NCI-H82 treated with DMSO at 0.1 percent for 48 hours (cell line): ENCODE results near the gene FAM156B.
A peak's percentile ranks its signal among the peaks of the same experiment; 100 is the strongest.
"Not testable (repeated sequence)": the region's sequence is repeated elsewhere in the genome, so short reads cannot be mapped to it uniquely, and the experiment has no call there.

Experiments used
- DNase-seq: peaks from one replicate; lab custom pipeline; 2025; ENCODE audit not compliant: unreplicated experiment; lab: John Stamatoyannopoulos, UW

FAM156B gene

GRCh38 chrX:52923781-52924241, 26.7 kb downstream of the FAM156B start:
- no peak for DNase-seq

GRCh38 chrX:52930214-52930613, 33.1 kb downstream of the FAM156B start:
- DNase-seq, result not testable (repeated sequence)

GRCh38 chrX:52933213-52933612, 36.1 kb downstream of the FAM156B start:
- no peak for DNase-seq

- DNase-seq, result no peak
These were observed 37.0 kb downstream of the FAM156B start for GRCh38 chrX:52933976-52934703.

GRCh38 chrX:52934704-52935469, 37.8 kb downstream of the FAM156B start:
- DNase-seq, result peak; percentile 72

- DNase-seq, result not testable (repeated sequence)
These were observed 38.3 kb downstream of the FAM156B start for GRCh38 chrX:52935470-52935784.

GRCh38 chrX:52940704-52941103, 43.6 kb downstream of the FAM156B start:
- not testable (repeated sequence) for DNase-seq

GRCh38 chrX:52941728-52942127, 44.6 kb downstream of the FAM156B start:
- not testable (repeated sequence) for DNase-seq

- DNase-seq, result not testable (repeated sequence)
These were observed 48.8 kb downstream of the FAM156B start for GRCh38 chrX:52945838-52946494.

GRCh38 chrX:52947501-52947900, 50.4 kb downstream of the FAM156B start:
- not testable (repeated sequence) for DNase-seq

- not testable (repeated sequence) for DNase-seq
These were observed 51.1 kb downstream of the FAM156B start for GRCh38 chrX:52948265-52948664.

GRCh38 chrX:52949325-52949724, 52.2 kb downstream of the FAM156B start:
- not testable (repeated sequence) for DNase-seq

GRCh38 chrX:52949884-52950283, 52.8 kb downstream of the FAM156B start:
- DNase-seq, result not testable (repeated sequence)
